Measurements from ENCODE around the gene FAM174B. TPM values are rescaled to one million over a fixed set of nuclear protein-coding genes. Genes with fewer than 3 reads are reported as not detected.

The FAM174B gene
- total RNA-seq, 2 experiments from 2014 or later, result 4.0 to 4.9 TPM

- Mint-ChIP-seq H3K4me1 (no peaks in the 10 kb centered on the region), H3K4me3 (no peak overlapping the region), H3K36me3 (ENCODE audit: low read depth) (no peaks in the 10 kb centered on the region), H3K9me3 (ENCODE audit: low read depth) (no peaks in the 10 kb centered on the region), H3K27ac (no peak overlapping the region), H3K27me3 (peaks cover under 1% of the 10 kb centered on the region)
- intact Hi-C loops (cut with DNase I, micrococcal nuclease), result no loop called here
- ChIA-PET POLR2A (no interaction called here), CTCF (no interaction called here)
- DNase-seq, result no peak
- no peak for ATAC-seq
Measured at GRCh38 chr15:92586966-92587365, 68.6 kb downstream of the FAM174B start.

DNA sequence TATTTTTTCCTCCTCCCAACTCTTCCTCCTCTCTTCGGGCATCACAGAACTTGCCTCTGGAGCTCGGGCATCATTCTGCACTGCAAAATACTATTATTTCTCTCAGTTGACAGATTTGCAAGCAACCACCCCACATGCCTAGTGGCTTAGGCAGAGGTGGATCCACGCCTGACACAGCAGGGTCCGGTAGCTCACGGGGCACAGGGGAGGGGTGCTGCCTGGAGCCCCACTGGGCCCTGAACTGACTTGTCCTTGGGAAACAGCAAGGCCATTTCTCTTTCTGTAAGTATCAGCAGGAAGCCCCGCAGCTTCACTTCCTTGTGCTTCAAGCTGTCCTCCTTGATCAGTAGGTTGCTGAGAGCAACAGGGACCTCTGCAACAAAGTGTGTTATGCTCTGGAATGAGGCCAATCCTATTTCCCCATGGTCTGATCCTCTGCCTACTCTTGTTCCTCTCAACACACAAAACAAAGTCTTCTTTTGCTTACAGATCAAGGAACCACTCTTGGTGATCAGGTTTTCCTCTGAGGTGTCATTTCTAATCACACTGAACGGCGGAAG, 69.1 kb downstream of the FAM174B start:
- ATAC-seq (no peak), DNase-seq (no peak)
- no peaks in the 10 kb centered on the region for H3K27me3 Mint-ChIP-seq
- POLR2A ChIA-PET, result no interaction called here
- H3K9me3 Mint-ChIP-seq (ENCODE audit: low read depth), result no peaks in the 10 kb centered on the region
- no peaks in the 10 kb centered on the region for H3K4me1 Mint-ChIP-seq
- H3K4me3 Mint-ChIP-seq, result no peak overlapping the region
- CTCF ChIA-PET, result interaction anchor here (0.6 to 1.0 kb wide), 2 partner anchors 128 to 222 kb away, joined by 3 read pairs; no protein-coding TSS in a partner anchor
- no peak overlapping the region for H3K27ac Mint-ChIP-seq
- intact Hi-C loops (cut with DNase I, micrococcal nuclease), result no loop called here
- H3K36me3 Mint-ChIP-seq (ENCODE audit: low read depth), result no peaks in the 10 kb centered on the region

DNA sequence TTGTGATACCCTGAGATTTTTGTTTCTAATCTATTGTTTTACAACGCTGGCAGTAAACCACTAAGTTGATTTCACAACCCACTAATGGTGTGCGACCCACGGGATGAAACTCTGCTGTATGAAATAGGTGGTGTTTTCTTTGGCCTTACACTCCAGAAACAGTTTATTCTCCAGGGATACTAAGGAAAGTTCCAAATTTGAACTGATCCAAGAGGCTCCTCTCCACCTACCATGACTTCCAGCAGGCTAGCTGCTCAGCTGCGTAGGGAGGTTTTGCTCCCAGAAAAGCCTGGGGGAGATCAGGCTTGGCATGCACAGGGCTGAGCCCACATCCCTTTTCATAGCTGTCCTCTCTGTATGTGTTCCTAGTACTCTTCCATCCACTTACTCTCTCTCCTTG, 71.5 kb downstream of the FAM174B start:
- DNase-seq, result no peak
- H3K9me3 Mint-ChIP-seq (ENCODE audit: low read depth), result no peaks in the 10 kb centered on the region
- ChIA-PET POLR2A (no interaction called here), CTCF (no interaction called here)
- no peaks in the 10 kb centered on the region for H3K36me3 Mint-ChIP-seq (ENCODE audit: low read depth)
- ATAC-seq, result no peak
- intact Hi-C loops (cut with DNase I, micrococcal nuclease), result no loop called here
- H3K4me3 Mint-ChIP-seq, result no peak overlapping the region
- H3K4me1 Mint-ChIP-seq, result no peaks in the 10 kb centered on the region
- no peak overlapping the region for H3K27ac Mint-ChIP-seq
- H3K27me3 Mint-ChIP-seq, result no peaks in the 10 kb centered on the region

DNA sequence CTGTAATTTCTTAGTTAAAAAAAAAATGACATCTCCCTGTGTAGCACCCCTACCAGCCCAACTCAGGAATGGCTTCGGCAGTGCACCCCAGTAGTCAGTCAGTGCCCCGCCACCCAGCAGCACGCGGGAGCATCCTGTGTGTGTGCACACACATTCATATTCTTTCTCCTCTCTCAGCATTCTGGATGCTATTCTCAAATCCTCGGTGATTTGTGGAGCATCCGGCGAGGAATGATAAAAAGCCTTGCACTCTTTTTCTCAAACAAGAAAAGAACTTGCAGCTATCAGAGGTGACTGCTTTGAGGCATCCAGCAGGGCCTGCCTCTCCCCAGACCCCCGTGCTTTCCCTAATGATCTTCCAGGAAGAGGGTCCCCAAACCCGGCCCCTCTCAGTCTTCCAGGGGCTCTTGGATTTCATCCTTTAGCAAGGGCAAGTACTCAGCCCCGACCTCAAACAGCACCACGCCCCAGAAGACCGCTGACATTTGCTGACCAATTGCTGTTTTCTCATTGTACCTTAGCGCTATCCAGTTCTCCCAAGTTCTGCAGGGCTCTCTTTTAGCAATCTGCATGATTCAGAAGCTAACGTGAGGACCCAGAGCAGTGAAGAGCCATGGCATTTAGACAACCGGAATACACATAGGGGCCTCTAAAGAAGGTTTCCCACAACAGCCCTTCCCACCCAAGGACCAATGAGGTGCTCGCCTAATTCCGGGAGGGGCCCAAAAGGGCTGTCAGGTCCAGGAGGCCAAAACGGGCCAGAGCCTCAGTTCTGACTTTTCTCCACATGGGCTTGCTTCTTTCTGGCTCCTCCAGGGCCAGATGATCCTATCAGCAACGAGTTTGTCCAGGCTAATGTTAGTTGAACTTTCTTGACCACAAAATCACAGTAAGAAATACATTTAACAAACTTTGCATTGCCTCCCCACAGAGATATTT, 72.2 kb downstream of the FAM174B start:
- intact Hi-C loops (cut with DNase I, micrococcal nuclease), result no loop called here
- ChIA-PET POLR2A (no interaction called here), CTCF (no interaction called here)
- Mint-ChIP-seq H3K27me3 (peaks cover 4% of the 10 kb centered on the region), H3K4me1 (no peaks in the 10 kb centered on the region), H3K36me3 (ENCODE audit: low read depth) (no peaks in the 10 kb centered on the region), H3K9me3 (ENCODE audit: low read depth) (no peaks in the 10 kb centered on the region), H3K4me3 (no peak overlapping the region), H3K27ac (no peak overlapping the region)
- no peak for ATAC-seq
- no peak for DNase-seq

GRCh38 chr15:92582206-92582605, 73.4 kb downstream of the FAM174B start:
- Mint-ChIP-seq H3K36me3 (ENCODE audit: low read depth) (no peaks in the 10 kb centered on the region), H3K27ac (no peak overlapping the region), H3K27me3 (peaks cover 7% of the 10 kb centered on the region), H3K4me3 (no peak overlapping the region), H3K9me3 (ENCODE audit: low read depth) (no peaks in the 10 kb centered on the region), H3K4me1 (no peaks in the 10 kb centered on the region)
- ChIA-PET CTCF (no interaction called here), POLR2A (interaction anchor here (0.6 kb wide), 1 partner anchor 46 kb away, joined by 3 read pairs; no protein-coding TSS in a partner anchor)
- intact Hi-C loops (cut with DNase I, micrococcal nuclease), result no loop called here
- no peak for ATAC-seq
- no peak for DNase-seq

GRCh38 chr15:92580933-92581445, 74.6 kb downstream of the FAM174B start:
- Mint-ChIP-seq H3K9me3 (ENCODE audit: low read depth) (no peaks in the 10 kb centered on the region), H3K4me1 (no peaks in the 10 kb centered on the region), H3K4me3 (no peak overlapping the region), H3K27ac (no peak overlapping the region), H3K27me3 (peaks cover 7% of the 10 kb centered on the region), H3K36me3 (ENCODE audit: low read depth) (no peaks in the 10 kb centered on the region)
- ATAC-seq (no peak), DNase-seq (no peak)
- ChIA-PET POLR2A (no interaction called here), CTCF (interaction anchor here (0.5 kb wide), 1 partner anchor 9 kb away, joined by 3 read pairs; no protein-coding TSS in a partner anchor)
- intact Hi-C loops (cut with DNase I, micrococcal nuclease), result no loop called here

GRCh38 chr15:92580521-92580920, 75.1 kb downstream of the FAM174B start:
- Mint-ChIP-seq H3K27ac (no peak overlapping the region), H3K4me3 (no peak overlapping the region), H3K27me3 (peaks cover 7% of the 10 kb centered on the region), H3K36me3 (ENCODE audit: low read depth) (no peaks in the 10 kb centered on the region), H3K4me1 (no peaks in the 10 kb centered on the region), H3K9me3 (ENCODE audit: low read depth) (no peaks in the 10 kb centered on the region)
- no peak for DNase-seq
- ChIA-PET CTCF (no interaction called here), POLR2A (no interaction called here)
- intact Hi-C loops (cut with DNase I, micrococcal nuclease), result no loop called here
- no peak for ATAC-seq

GRCh38 chr15:92579931-92580470, 75.6 kb downstream of the FAM174B start:
- ATAC-seq (no peak), DNase-seq (no peak)
- POLR2A ChIA-PET, result interaction anchor here (0.6 kb wide), 1 partner anchor 166 kb away, joined by 5 read pairs; no protein-coding TSS in a partner anchor
- Mint-ChIP-seq H3K27me3 (peaks cover 7% of the 10 kb centered on the region), H3K4me1 (no peaks in the 10 kb centered on the region), H3K27ac (no peak overlapping the region), H3K9me3 (ENCODE audit: low read depth) (no peaks in the 10 kb centered on the region), H3K36me3 (ENCODE audit: low read depth) (no peaks in the 10 kb centered on the region), H3K4me3 (no peak overlapping the region)
- CTCF ChIA-PET, result no interaction called here
- intact Hi-C loops (cut with DNase I, micrococcal nuclease), result no loop called here

GRCh38 chr15:92579486-92579885, 76.1 kb downstream of the FAM174B start:
- no peak for DNase-seq
- POLR2A ChIA-PET, result no interaction called here
- CTCF ChIA-PET, result interaction anchor here (0.6 kb wide), 1 partner anchor 1064 kb away, joined by 3 read pairs; no protein-coding TSS in a partner anchor
- no peaks in the 10 kb centered on the region for H3K9me3 Mint-ChIP-seq (ENCODE audit: low read depth)
- H3K27ac Mint-ChIP-seq, result no peak overlapping the region
- H3K4me1 Mint-ChIP-seq, result no peaks in the 10 kb centered on the region
- H3K36me3 Mint-ChIP-seq (ENCODE audit: low read depth), result no peaks in the 10 kb centered on the region
- no peak overlapping the region for H3K4me3 Mint-ChIP-seq
- intact Hi-C loops (cut with DNase I, micrococcal nuclease), result no loop called here
- H3K27me3 Mint-ChIP-seq, result peaks cover 9% of the 10 kb centered on the region
- no peak for ATAC-seq

DNA sequence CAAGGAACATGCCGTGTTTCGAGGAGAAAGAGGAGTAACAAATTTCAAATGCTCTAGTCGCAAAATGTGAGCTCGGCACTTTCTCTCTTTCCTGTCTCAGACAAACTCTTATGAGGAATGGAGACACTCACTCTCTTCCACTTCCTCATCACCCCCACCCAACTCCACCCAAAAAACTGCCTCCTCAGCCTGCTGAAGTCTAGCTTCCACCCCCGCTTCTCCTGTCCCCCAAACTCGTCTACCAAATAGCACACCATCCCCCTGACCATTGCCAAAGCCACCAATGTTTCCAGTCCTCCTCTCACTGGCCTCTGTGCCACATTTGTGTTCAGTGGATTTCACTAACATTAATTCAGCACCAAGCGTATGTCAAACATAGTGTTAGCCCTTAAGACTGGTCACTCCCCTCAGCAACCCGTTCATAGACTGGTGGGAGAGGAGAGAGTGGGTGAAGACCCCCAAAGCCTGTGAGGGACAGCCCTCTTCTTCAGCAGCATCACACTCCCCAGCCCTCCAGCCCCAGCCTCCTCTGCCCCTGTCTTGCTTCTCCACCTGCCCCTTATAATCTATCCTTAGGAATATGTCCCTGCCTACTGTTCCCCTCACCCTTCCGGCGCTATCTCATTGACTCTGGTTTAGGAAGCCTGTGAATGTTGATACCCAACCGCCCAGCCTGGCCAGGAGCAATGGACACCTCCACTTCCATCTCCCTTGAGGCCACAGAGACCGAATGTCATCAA, 77.3 kb downstream of the FAM174B start:
- H3K4me1 Mint-ChIP-seq, result no peaks in the 10 kb centered on the region
- no peaks in the 10 kb centered on the region for H3K9me3 Mint-ChIP-seq (ENCODE audit: low read depth)
- intact Hi-C loops (cut with DNase I, micrococcal nuclease), result no loop called here
- no peak overlapping the region for H3K27ac Mint-ChIP-seq
- peaks cover 13% of the 10 kb centered on the region for H3K27me3 Mint-ChIP-seq
- ChIA-PET CTCF (no interaction called here), POLR2A (interaction anchor here (0.7 kb wide), 1 partner anchor 74 kb away, joined by 3 read pairs; no protein-coding TSS in a partner anchor)
- no peak for ATAC-seq
- no peaks in the 10 kb centered on the region for H3K36me3 Mint-ChIP-seq (ENCODE audit: low read depth)
- H3K4me3 Mint-ChIP-seq, result no peak overlapping the region
- no peak for DNase-seq

- ATAC-seq (no peak), DNase-seq (no peak)
- Mint-ChIP-seq H3K27ac (no peak overlapping the region), H3K36me3 (ENCODE audit: low read depth) (no peaks in the 10 kb centered on the region), H3K4me1 (no peaks in the 10 kb centered on the region), H3K27me3 (peaks cover 17% of the 10 kb centered on the region), H3K9me3 (ENCODE audit: low read depth) (no peaks in the 10 kb centered on the region), H3K4me3 (no peak overlapping the region)
- POLR2A ChIA-PET, result no interaction called here
- CTCF ChIA-PET, result interaction anchor here (0.6 kb wide), 1 partner anchor 157 kb away, joined by 3 read pairs; no protein-coding TSS in a partner anchor
- intact Hi-C loops (cut with DNase I, micrococcal nuclease), result no loop called here
Measured at GRCh38 chr15:92576597-92577200, 78.9 kb downstream of the FAM174B start.
